GM12873 (cell line): ENCODE results near the gene FAM118B.

Experiments
- CTCF ChIP-seq: IDR thresholded peaks from 2 replicates; pipeline ENCODE4 v1.5.1; 2012; ENCODE audit warnings: low read depth, mild to moderate bottlenecking, moderate library complexity, low read length, control low read depth; ENCODE audit not compliant: insufficient read depth; ENCODE audit errors: missing control alignments

The FAM118B gene

GRCh38 chr11:126253265-126253664 is 41.7 kb downstream of the FAM118B start:
- no peak for TF ChIP-seq CTCF

GRCh38 chr11:126254819-126255218 is 43.2 kb downstream of the FAM118B start:
- TF ChIP-seq CTCF, result no peak

DNA sequence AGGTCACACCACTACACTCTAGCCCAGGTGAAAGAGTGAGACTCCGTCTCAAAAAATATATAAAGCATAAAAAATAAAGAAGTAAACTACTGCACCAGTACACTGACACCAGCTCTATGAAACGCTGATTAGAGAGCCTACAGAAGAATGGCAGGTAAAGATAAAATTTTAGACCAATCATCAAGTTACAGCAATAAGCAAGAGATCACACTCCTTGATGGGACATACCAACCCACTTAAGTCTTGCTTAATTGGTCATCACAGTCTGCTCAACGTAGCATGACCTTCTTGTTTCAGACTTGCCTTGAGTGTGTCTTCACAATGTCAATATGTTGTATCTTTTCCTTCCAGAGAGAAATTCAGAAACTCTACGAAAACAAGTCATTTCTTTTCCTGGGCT is 44.6 kb downstream of the FAM118B start:
- TF ChIP-seq CTCF, result no peak

DNA sequence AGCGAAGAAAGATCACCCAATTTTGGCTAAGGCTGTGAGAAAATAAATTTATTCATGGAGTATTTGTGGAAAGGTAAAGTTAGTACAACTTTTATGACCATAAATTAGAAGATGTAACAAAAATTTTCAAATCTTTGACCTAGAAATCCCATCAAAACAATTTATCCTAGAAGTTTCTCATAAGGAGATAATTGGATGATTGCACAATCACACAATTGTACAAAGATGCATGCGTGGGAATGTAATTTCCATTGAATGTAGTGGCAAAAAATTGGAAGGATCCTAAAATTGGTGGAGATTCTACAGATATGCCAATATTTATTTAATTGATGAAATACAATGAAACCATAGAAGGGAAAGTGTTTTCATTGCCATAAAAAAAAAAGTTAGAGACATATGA is 45.6 kb downstream of the FAM118B start:
- no peak for TF ChIP-seq CTCF

GRCh38 chr11:126257764-126258163 is 46.2 kb downstream of the FAM118B start:
- TF ChIP-seq CTCF, result no peak

DNA sequence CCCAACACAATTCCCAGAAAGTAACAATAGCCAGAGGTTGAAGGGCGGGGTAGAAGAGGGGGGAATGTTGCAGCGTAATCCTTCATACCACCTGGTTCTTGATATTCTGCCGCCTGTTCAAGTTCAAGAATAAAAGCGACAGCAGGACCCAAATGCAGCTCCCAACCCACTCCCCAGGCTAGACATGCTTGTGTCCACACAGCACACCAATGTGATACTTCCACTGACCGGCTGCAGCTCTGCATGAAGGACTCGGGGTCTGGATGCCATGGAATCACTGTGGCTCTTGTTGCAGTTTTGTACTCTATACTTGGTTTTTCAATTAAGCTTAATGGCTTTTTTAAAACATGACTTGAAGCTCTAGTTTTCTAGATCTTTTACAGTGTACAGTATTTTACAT is 50.6 kb downstream of the FAM118B start:
- no peak for TF ChIP-seq CTCF

DNA sequence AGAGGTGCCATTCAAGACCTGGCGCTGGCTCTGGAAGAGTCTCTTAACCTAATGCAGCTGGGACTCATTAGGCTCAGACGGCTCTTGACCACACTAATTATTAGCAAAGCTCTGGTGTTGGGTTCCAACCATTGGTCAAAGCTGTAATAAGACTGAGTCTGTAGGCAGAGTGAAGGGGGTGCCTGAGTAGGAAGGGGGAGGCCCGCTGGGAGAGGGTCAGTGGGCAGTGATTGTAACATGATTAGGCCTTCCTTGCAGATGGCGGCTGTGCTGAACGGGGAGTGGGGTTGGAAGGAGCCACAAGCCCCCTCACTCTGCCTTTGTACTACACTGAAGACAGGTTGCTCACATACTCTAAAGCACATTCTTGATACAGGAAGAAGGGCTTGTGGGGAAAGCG is 51.9 kb downstream of the FAM118B start:
- no peak for TF ChIP-seq CTCF
